Psoas muscle (tissue), 8 donors: ENCODE results near the gene RFC3. TPM values are rescaled to one million over a fixed set of nuclear protein-coding genes. Genes with fewer than 3 reads are reported as not detected.

ENCODE experiments used
- ATAC-seq, 4 donors: fragments of 200-7000 bp; cut with Tn5 transposase; one replicate each; pipeline ENCODE4 v1.9.1; 2020; ENCODE audit warnings: moderate library complexity in 3 of 4, mild to moderate bottlenecking in 2 of 4
- DNase-seq, 2 donors: peaks; one replicate each; pipeline ENCODE4 v3.0.0-alpha.2; 2020
- H3K27ac ChIP-seq: fragments of 200-600 bp; one replicate; pipeline ENCODE4 v1.8.0; 2022
- H3K27me3 ChIP-seq, 3 donors: fragments of 200-600 bp in 1 of 3; one replicate each; pipeline versions ENCODE4 v1.6.1 to v1.8.0; 2013 to 2022; ENCODE audit warnings: low read length in 2 of 3, mild to moderate bottlenecking in 2 of 3, moderate library complexity in 1 of 3; ENCODE audit not compliant: insufficient read depth in 3 of 3
- H3K36me3 ChIP-seq, 2 donors: fragments of 200-600 bp in 1 of 2; one replicate each; pipeline versions ENCODE4 v1.6.1 to v1.8.0; 2013 to 2022; ENCODE audit warnings: low read depth in 1 of 2, mild to moderate bottlenecking in 1 of 2, moderate library complexity in 1 of 2; ENCODE audit not compliant: insufficient read depth in 1 of 2
- H3K4me1 ChIP-seq: fragments of 200-600 bp; one replicate; pipeline ENCODE4 v1.8.0; 2022
- H3K4me3 ChIP-seq: fragments of 200-600 bp; one replicate; pipeline ENCODE4 v1.8.0; 2022; ENCODE audit warnings: mild to moderate bottlenecking
- H3K9me3 ChIP-seq: fragments of 200-600 bp; one replicate; pipeline ENCODE4 v1.8.0; 2022
- CTCF ChIP-seq: fragments of 200-600 bp; IDR thresholded peaks from one replicate; pipeline ENCODE4 v1.8.0; 2022; ENCODE audit warnings: antibody characterized with exemption
- WGBS, 3 donors: extraction: QIAGEN DNeasy Blood & Tissue Kit; methylation state at CpG; one replicate each; pipeline versions ENCODE4 v1.1.6 to v1.1.7; 2013; 5-methylcytosine and 5-hydroxymethylcytosine counted together
- intact Hi-C, 2 donors: fragments of 100-400 bp; cut with DNase I; formaldehyde crosslinking; loops; one replicate each; pipeline versions ENCODE4 v1.11.0 to v1.14.2; 2022
- polyA plus RNA-seq, 3 donors: library from polyadenylated mRNA; stranded (reverse); fragments of 200-250 nt; gene quantifications; one replicate each; pipeline ENCODE4 v1.2.3, GENCODE V29; 2013
- total RNA-seq, 4 donors: library from RNA; stranded (reverse); fragmentation: NEBNext Ultra II Directional in 2 of 4; extraction: Animal tissue kit (Norgen Biotek cat#: 25700) in 2 of 4; gene quantifications; one replicate each; pipeline versions ENCODE4 v1.2.1 to v1.2.4, GENCODE V29; 2021 to 2023
- donor health status: healthy with polysubstance abuse.
- donor health status: DM: no; HTN: no; CAD: no; lungs with moderate emphysema.
- donor health status: Bipolar disorder and iron deficiency.
- donor health status: healthy.
- donor health status: DM: yes; HTN: yes; CAD: no.
- donor health status: DM: no; HTN: no; CAD: no.
- donor health status: DM: no; HTN: no; CAD: no.
- donor health status: DM: yes; HTN: yes; CAD: no.

Gene RFC3
- total and polyA plus RNA-seq, 7 donors: 1.6 to 3.8 (median 2.7) TPM

GRCh38 chr13:33871207-33872004 lies 53.5 kb downstream of the RFC3 start:
- Histone ChIP-seq H3K9me3 (no peaks in the 10 kb centered on the region), H3K27me3 (no peaks in the 10 kb centered on the region), H3K4me3 (no peak overlapping the region), H3K36me3 (no peaks in the 10 kb centered on the region), H3K4me1 (peaks cover 7% of the 10 kb centered on the region), H3K27ac (no peak overlapping the region)
- intact Hi-C loops: no loop called here
- TF ChIP-seq CTCF: no peak
- DNase-seq: no peak
- ATAC-seq: no peak
- 82 to 90% (median 88%) methylated on average over 7 of the region's 7 CpGs for WGBS, 3 donors

GRCh38 chr13:33872005-33872351 lies 54.0 kb downstream of the RFC3 start:
- no peak for DNase-seq
- TF ChIP-seq CTCF: no peak
- H3K4me1 ChIP-seq: peaks cover 7% of the 10 kb centered on the region
- H3K9me3 ChIP-seq: no peaks in the 10 kb centered on the region
- intact Hi-C loops: no loop called here
- no peaks in the 10 kb centered on the region for H3K36me3 ChIP-seq
- H3K27me3 ChIP-seq: no peaks in the 10 kb centered on the region
- 91 to 93% (median 92%) methylated on average over 6 of the region's 6 CpGs for WGBS, 3 donors
- no peak overlapping the region for H3K4me3 ChIP-seq
- no peak for ATAC-seq
- no peak overlapping the region for H3K27ac ChIP-seq

- Histone ChIP-seq H3K27me3 (no peaks in the 10 kb centered on the region), H3K36me3 (no peaks in the 10 kb centered on the region), H3K27ac (no peak overlapping the region), H3K9me3 (no peaks in the 10 kb centered on the region), H3K4me3 (no peak overlapping the region), H3K4me1 (peaks cover 7% of the 10 kb centered on the region)
- DNase-seq (no peak), ATAC-seq (no peak)
- no peak for TF ChIP-seq CTCF
- intact Hi-C loops: no loop called here
- 82 to 87% (median 86%) methylated on average over 5 of the region's 5 CpGs for WGBS, 3 donors
Measured at GRCh38 chr13:33873251-33873908, 55.4 kb downstream of the RFC3 start.

- DNase-seq (no peak), ATAC-seq (no peak)
- intact Hi-C loops: no loop called here
- no peak overlapping the region for H3K27ac ChIP-seq
- H3K4me1 ChIP-seq: peaks cover 7% of the 10 kb centered on the region
- WGBS, 3 donors: 93 to 96% (median 93%) methylated on average over 5 of the region's 5 CpGs
- H3K27me3 ChIP-seq: no peaks in the 10 kb centered on the region
- no peaks in the 10 kb centered on the region for H3K9me3 ChIP-seq
- no peak for TF ChIP-seq CTCF
- no peaks in the 10 kb centered on the region for H3K36me3 ChIP-seq
- H3K4me3 ChIP-seq: no peak overlapping the region
Measured at GRCh38 chr13:33874871-33875270, 56.9 kb downstream of the RFC3 start.
